Measurements from ENCODE around the gene TMEM212.
A peak's percentile ranks its signal among the peaks of the same experiment; 100 is the strongest.
"Not testable (repeated sequence)": the region's sequence is repeated elsewhere in the genome, so short reads cannot be mapped to it uniquely, and the experiment has no call there.

TMEM212 gene

GRCh38 chr3:171901615-171902312 is 58.6 kb downstream of the TMEM212 start:
- TF ChIP-seq CTCF (IDR thresholded peaks at IDR 0.05; ENCODE audit: low read depth, low read length), result no peak
- peak; percentile 15 for DNase-seq (ENCODE audit: extremely low read depth, low read depth)

GRCh38 chr3:171904829-171905228 is 61.7 kb downstream of the TMEM212 start:
- DNase-seq (ENCODE audit: extremely low read depth, low read depth), result no peak

GRCh38 chr3:171906503-171906902 is 63.4 kb downstream of the TMEM212 start:
- not testable (repeated sequence) for DNase-seq (ENCODE audit: extremely low read depth, low read depth)

More at GRCh38 chr3:171904829-171905228, 61.7 kb downstream of the TMEM212 start:
- TF ChIP-seq CTCF (IDR thresholded peaks at IDR 0.05; ENCODE audit: low read depth, low read length), result no peak

- DNase-seq (ENCODE audit: extremely low read depth, low read depth), result no peak
- TF ChIP-seq CTCF (IDR thresholded peaks at IDR 0.05; ENCODE audit: low read depth, low read length), result no peak
These were observed 64.0 kb downstream of the TMEM212 start for GRCh38 chr3:171906951-171907676.

- no peak for DNase-seq (ENCODE audit: extremely low read depth, low read depth)
- TF ChIP-seq CTCF (IDR thresholded peaks at IDR 0.05; ENCODE audit: low read depth, low read length), result no peak
These were observed 64.6 kb downstream of the TMEM212 start for GRCh38 chr3:171907761-171908160.

GRCh38 chr3:171908731-171909130 is 65.6 kb downstream of the TMEM212 start:
- TF ChIP-seq CTCF (IDR thresholded peaks at IDR 0.05; ENCODE audit: low read depth, low read length), result no peak
- no peak for DNase-seq (ENCODE audit: extremely low read depth, low read depth)
